CD4-positive, alpha-beta T cell treated with Interleukin-6 at 100 ng/mL for 8 hours (primary cell): Measurements from ENCODE around the gene LILRA6.
"Not testable (repeated sequence)": the region's sequence is repeated elsewhere in the genome, so short reads cannot be mapped to it uniquely, and the experiment has no call there.

Experiments used
- DNase-seq: peaks from one replicate; pipeline ENCODE4 v3.0.0-alpha.2; 2020; ENCODE audit warnings: mixed read lengths, low spot score

Gene LILRA6

DNA sequence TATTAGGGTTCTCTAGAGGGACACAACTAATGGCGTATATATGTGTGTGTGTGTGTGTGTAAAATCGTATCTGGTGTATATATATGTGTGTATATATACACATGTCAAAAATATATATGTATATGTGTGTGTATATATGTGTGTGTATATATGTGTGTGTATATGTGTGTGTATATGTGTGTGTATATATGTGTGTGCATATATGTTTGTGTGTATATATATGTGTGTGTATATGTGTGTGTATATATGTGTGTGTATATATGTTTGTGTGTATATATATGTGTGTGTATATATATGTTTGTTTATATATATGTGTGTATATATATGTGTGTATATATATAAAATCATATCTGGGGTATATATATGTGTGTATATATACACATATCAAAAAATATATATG, 19.9 kb upstream of the LILRA6 start:
- no peak for DNase-seq

DNA sequence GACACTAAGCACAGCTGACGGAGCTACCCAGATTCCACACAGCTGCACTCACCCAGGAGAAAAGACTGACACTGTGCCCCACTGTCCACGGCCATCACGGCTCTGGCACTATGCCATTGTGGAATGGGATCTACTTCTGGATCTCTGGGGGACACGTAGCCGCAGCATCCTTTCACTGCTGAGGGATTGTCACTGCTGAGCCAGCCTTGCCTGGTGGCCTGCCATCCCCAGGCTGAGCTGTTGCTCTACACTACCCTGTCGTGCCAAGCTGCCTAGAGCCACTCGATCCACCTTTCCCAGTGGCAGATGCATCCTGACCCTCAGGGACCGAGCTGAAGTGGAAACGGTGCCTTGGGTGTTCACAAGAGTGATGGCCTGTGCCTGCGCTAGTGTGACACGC, 19.5 kb upstream of the LILRA6 start:
- no peak for DNase-seq

DNA sequence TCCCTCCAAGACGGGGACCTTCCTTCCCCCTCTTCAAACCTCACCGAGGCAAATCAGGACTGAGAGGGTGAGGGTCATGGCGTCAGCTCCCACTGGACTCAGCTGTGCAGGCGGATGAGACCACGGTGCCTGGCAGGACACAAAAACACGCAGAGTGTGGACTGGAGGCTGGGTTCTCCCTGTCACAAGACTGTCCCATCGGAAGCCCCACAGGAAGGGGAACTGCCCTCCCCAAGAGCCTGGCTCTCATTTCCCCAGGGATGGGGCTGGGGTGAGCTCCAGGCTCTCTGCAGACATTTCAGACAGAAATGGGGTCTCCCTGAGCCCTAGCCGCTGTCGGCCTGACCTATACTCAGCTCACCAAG, 14.5 kb upstream of the LILRA6 start, which contains the start of gene LILRB5:
TSS of gene LILRB5 (minus strand) at position 158 of the 365 bp plus-strand sequence. CDS start at position 78, 80 bp downstream.
- no peak for DNase-seq

DNA sequence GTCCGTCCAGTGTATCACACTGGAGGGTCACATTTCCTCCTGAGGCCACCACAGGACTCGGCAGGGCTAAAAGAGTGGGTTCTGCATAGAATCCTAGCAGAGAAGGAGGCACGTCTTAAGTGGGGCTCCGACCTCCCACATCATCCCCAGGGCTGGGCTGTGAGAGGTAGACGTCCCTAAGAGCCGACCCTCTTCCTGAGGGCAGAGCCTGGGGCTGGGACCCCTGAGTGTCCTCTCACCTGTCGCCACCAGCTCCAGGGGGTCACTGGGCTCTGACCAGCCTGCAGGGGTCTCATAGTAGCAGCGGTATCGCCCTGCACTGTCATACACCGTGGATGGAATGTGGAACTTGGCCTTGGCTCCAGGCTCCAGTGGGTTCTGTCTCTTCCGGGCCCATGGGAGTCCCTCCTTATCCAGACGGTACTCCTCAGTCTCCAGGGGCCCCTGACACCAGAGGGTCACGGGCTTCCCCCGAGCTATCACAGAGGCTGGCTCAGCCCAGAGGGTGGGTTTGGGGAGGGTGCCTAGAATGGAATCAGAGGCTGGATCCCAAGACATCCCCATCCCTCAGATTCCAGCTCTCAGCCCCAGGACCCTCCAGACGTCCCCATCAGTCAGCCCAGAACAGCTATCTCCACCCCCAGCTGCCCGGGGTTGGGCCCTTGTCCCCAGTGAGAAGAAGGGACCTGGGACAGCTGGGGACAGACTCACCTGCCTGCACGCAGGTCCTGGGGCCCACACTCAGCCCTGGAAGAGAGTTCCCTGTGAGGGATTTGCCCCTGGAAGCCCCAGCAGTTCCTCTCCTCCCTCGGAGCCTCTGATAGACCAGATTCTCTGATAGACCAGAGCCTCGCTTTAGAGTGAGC, 13.9 kb upstream of the LILRA6 start:
- no peak for DNase-seq

DNA sequence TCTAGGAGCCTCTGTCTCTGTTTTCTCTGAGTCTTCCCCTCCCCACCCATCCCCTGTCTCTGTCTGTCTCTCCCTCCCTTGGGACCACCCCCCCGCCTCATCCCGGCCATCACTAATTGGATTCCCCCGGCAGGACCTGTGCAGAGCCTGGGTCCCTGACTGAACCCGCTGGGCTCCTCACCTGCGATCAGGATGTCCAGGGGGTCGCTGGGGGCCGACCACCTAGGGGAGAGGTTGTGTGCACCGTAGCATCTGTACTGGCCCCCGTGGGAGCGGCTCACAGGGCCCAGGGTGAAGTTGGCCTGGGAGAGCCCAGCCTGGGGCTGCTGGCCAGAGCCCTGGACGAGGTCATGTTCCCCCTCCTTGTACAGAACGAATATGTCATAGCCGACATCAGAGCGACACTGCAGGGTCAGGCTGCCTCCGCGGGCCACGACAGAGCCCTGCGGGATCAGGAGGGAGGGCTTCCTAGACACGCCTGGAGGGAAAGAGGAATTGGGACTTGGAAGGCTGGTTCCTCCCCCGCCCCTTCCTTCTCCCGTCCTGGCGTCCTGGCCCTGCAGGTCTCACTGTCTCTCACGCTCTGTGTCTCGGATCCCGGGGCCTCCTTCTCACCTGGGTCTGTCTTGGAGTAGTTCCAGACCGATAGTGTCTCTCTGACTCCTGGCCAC, 12.7 kb upstream of the LILRA6 start:
- DNase-seq, result no peak

DNA sequence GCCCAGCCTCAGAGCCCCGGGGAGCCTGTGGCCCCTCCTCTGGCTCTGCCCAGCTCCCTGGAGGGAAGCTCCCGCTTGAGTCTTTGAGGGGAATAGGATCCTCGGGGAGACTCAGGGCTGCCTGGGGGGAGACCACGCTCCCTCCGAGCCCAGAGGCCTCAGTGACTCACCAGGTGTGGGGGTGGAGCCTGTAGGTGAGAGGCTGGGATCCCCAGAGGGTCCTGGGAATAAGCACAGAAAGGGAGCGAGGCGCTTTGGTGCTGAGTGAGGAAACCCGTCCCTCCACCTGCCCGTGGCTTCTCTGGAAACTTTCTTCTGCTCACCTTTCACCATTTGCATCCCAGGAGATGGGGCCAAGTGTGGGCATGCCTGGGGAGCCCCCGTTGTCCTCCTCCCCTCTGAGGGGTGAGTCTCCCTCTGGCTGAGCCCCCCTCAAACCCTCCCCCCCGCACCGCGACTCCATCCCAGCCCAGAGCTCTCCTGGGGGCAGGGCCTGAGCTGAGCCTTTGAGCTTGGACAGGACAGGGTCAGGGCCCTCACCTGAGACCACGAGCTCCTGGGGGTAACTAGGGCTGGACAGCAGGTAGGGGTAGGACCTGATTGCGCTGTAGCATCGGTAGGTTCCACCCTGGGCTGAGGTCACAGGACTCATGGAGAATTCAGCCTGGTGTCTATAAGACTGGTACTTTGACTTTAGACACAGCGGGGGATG, 11.8 kb upstream of the LILRA6 start:
- DNase-seq, result no peak

DNA sequence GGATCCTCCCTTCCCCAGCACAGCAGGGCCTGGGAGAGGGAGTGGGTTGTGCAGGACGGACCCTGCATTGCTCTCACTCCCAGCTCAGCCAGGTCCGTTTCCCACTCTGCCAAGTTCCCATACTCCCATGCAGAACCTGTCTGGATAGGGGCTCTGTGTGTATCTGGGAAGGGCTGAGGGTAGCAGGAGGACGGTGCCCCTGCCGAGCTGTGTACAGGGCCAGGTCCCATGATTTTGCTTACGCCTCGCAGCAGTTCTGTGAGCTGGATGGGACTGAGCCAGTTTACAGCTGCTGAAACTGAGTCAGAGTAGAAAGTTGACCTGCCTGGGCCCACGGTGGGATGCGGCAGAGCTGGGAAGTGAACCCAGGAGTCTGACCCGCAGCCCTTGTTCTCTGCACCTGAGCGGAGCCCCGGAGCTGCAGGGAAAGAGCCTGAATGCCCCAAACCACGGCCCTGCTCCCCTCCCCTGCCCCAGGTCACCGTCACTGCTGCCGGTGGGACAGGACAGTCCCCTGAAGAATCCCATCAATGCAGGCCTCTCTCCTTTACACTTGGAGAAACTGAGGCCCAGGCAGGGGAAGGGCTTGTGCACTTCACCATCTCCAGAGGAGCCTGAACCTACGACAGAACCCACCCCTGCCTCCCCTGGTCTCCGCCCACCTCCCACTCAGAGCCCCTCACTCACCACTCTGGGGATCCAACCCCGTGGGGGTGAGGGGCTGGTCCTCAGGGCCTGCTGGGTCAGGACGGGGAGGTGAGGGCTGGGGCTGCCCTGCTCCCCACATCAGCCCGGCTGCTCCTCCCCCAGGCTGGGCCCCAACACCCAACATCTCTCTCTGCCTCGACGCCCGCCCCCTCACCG, 11.0 kb upstream of the LILRA6 start:
- DNase-seq, result no peak

DNA sequence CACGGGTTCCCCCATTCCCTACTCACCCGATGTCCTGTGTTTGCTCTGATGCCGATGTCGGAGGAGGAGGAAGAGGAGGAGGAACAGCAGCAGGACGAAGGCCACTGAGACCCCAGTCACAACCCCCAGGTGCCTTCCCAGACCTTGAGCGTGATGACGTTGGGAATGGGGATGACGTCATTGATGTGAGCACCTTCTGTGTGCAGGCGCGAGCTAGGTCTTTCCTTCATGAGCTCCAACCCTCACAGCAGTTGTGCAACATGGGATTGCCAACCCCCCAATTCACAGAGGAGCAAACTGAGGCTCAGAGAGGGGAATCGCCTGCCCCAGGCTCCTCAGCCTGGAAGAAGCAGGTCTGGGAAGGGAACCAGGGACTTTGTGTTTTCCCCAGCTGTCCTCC, 10.3 kb upstream of the LILRA6 start:
- DNase-seq, result no peak

DNA sequence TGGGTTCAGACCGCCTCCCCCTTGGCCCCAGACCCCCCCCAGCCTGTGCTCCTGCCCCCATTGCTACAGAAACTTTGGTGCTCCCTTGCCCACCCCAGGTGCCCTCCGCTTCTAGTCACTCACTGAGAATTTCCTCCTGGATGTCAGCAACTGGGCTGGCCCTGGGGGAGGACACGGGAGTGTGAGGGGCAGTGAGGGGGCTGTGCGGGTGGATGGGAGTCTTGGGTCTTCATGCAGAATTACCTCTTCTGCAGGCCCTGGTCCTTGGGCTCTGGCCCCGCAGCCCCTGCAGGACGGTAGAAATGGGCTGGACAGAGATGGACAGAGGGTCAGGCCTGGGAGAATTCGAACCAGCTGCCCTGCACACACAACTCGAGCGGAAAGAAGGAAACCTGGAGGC, 9.7 kb upstream of the LILRA6 start:
- no peak for DNase-seq

DNA sequence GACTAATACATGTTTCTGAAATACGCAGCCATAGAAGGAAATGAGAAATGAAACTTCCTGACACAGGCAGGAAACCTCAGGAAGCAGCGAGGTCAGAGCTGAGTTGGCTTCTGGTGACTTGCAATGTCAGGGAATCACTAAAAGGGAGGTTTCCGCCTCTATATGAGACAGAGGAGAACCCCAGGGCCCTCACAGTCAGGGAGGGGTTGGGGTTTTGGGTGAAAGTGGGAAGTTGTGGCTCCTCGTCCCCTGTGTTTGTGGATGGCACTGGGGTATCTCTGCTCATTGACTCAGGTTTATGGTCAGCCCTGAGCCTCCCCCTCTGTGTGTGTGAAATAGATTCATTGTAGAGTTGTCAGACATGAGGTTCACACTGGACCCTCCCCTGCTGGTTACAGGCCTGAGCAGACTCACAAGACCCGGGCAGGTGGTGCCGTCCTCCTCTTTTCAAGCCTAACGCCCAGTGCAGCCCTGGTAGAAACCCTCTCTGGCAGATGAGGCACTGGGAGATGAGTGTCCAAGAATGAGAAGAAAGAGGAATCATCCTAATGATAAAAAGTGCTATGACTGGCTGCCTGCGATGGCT, 5.5 kb upstream of the LILRA6 start:
- peak; percentile 18 for DNase-seq

DNA sequence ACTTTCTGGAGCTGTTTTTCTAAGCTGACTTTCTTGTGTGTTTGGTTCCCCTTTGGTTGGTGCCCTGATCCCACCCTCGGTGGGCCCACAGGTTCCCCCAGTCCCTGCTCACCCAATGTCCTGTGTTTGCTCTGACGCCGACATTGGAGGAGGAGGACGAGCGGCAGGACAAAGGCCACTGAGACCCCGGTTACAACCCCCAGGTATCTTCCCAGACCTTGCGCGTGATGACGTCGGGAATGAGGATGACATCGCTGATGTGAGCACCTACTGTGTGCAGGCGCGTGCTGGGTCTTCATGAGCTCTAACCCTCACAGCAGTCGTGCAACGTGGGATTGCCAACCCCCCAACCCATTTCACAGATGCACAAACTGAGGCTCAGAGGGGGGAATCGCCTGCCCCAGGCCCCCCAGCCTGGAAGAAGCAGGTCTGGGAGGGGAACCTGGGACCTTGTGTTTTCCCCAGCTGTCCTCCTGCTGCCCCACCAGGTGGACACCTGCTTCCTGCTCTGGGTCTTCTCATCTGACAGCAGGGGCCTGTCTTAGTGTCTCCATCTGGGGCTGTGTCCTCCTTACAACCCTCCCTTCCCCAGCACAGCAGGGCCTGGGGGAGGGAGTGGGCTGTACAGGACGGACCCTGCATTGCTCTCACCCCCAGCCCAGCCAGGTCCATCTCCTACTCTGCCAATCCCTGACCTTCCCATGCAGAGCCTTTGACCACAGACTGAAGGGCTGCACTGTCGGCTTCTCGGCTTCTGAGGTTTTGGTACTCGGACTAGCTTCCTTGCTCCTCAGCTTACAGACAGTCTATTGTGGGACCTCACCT, 4.7 kb upstream of the LILRA6 start:
- DNase-seq, result no peak

DNA sequence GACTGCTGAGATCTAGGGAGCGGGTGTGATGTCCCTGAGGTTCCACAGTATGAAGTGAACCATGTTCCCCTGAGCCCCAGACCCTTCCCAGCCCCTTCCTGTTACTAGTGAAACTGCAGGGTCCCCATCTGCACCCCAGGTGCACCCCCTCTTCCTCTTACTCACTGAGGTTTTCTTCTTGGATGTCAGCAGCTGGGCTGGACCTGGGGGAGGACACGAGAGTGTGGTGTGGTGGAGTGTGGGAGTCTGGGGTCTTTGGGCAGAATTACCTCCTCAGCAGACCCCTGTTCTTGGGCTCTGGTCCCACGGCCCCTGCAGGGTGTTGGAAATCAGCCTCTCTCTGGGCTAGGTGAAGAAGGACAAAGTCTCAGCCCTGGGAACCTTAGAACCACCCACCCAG, 3.3 kb upstream of the LILRA6 start:
- DNase-seq, result no peak

DNA sequence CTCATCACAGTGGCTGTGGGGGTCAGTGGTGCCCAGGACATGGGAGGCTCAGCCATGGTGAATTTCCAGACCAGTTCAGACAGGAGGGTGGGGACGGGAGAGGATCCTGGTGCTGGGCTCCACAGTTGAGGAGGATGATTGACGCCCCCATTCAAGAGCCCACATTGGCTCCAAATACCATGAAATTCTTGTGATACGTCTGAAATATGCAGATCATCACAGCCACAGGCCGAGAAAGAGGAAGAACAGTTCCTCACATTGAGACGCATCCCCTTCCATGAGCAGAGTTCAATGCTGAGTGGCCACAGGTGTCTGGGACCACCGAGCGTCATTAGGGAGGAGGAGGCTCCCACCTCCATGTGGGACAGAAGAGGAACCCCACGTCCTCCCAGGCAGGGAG, 1.2 kb upstream of the LILRA6 start:
- not testable (repeated sequence) for DNase-seq

DNA sequence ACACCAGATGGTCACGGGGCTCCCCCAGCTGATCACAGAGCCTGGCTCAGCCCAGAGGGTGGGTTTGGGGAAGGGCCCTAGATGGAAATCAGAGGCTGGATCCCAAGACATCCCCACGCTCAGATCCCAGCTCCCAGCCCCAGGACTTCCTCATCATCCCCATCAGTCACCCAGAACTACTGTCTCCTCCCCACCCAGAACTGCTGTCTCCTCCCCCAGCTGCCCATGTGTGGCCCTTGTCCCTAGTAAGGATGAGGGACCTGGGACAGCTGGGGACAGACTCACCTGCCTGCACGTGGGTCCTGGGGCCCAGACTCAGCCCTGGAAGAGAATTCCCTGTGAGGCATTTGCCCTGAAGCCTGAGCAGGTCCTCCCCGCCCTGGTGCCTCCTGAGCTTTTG, 356 bp downstream of the LILRA6 start:
- DNase-seq, result not testable (repeated sequence)

DNA sequence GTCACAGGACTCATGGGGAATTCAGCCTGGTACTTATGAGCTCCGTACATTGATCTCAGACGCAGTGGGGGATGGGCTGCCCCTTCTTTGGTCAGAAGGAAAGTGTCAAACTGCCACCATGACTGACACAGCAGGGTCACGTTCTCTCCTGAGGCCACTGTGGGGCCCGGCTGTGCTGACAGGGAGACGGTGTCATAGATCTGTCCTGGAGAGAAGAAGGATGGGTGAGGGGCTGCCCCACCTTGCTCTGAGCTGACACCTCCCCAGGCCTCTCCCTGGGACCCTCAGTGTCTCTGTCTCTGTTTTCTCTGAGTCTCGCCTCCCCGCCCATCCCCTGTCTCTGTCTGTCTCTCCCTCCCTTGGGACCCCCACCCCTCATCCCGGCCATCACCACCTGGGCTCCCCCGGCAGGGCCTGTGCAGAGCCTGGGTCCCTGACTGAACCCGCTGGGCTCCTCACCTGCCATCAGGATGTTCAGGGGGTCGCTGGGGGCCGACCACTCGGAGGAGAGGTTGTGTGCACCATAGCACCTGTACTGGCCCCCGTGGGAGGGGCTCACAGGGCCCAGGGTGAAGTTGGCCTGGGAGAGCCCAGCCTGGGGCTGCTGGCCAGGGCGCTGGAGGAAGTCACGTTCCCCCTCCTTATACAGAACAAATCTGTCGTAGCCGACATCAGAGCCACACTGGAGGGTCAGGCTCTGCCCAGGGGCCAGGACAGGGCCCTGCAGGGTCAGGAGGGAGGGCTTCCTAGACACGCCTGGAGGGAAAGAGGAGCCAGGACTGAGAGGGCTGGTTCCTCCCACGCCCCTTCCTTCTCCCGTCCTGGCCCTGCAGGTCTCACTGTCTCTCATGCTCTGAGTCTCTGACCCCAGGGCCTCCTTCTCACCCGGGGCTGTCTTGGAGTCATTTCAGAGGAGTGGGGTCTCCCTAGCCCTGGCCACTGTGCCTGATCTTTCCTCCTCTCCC, 1.9 kb downstream of the LILRA6 start:
- not testable (repeated sequence) for DNase-seq

DNA sequence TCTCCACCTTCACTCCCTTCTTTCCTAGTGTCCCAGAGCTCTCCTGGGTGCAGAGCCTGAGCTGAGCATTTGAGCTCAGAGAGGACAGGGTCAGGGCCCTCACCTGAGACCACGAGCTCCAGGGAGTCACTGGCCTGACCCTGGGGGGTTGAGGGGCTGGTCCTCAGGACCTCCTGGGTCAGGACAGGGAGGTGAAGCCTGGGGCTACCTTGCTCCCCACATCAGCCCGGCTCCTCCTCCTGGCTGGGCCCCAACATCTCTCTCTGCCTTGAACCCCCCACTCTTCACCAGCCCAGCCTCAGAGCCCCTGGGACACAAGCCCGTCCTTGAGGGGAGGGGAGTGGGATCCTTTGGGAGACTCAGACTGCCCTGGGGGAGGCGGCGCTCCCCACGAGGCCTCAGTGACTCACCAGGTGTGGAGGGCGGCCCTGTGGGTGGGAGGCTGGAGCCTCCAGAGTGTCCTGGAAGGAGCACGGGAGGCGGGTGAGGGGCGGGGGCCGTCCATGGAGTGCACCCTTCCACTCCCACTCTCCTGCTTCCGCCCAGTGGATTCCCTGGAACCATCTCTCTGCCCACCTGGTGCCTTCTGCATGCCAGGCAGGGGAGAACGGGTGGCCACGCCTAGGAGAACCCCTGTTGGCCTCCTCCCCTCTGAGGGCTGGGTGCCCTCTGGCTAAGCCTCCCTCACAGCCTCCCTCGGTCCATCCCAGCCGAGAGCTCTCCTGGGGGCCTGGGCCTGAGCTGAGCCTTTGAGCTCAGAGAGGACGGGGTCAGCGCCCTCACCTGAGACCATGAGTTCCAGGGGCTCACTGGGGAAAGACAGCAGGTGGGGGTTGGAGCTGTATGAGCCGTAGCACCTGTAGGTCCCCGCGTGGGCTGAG, 2.9 kb downstream of the LILRA6 start:
- DNase-seq, result not testable (repeated sequence)

DNA sequence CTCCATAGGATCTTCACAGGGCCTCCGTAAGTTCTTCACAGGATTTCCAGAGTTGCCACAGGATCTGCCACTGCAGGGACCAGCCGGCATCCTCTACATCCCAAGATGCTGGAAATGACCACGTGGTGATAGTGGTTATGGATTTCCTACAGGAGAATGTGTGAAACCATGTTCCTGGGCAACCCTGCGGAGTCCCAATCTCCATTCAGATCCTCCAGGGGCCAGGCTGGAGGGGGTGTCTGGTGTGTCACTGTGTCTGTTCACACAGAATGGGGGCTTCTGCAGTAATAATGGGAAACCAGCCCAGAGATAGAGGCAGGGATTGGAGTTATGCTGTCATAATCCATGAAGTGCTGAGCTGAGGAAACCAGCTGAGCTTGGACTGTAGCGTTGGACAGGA, 8.6 kb downstream of the LILRA6 start:
- no peak for DNase-seq
